HG03066 (cell line): ENCODE data around the gene PTMA.
A peak's percentile ranks its signal among the peaks of the same experiment; 100 is the strongest.
"Not testable (repeated sequence)": the region's sequence is repeated elsewhere in the genome, so short reads cannot be mapped to it uniquely, and the experiment has no call there.

Experiments
- ATAC-seq: cut with Tn5 transposase; IDR thresholded peaks from one replicate; pipeline ENCODE4 v1.9.1; 2021; ENCODE audit warnings: low read depth; ENCODE audit not compliant: unreplicated experiment

Gene PTMA

DNA sequence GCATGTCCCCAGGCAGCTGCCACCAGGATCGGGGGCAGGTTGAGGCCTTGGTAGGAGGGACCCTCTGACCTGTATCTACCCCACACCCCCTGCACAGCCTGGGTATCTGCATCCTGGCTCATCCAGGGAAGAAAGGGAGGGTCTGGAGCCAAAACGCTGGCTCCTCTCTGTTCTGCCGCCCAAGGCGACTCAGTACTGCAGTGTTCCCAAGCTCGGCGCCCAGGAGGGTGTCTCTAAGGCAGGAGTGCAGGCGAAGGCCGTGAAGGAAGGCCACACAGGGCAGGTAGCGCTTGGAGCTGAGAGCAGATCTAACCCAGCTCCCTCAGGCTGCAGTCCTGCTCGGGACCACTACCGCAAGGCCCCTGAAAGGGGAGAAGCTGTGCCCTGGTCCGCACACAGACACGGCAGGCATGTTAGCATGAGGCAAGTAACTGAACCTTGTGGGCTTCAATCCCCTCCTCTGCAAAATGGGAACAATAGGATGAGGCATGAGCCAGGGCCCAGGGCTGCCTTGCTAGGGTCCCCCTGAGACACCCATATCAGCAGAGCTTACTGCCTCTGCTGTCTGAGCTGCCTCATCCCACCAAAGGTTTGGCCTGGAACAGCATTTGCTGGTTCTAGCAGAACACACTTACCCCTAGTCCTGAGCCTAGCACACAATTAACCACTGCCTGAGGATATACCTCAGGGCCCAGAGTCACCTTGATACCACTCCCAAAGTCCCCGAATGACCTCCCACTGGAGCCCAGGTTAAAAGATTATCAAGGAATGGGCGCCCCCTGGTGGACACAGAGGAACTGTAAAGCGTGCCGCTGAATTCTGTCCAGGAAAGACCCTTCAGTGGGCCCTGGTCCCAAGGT, 6.5 kb downstream of the PTMA start:
- ATAC-seq = peak; percentile 28

DNA sequence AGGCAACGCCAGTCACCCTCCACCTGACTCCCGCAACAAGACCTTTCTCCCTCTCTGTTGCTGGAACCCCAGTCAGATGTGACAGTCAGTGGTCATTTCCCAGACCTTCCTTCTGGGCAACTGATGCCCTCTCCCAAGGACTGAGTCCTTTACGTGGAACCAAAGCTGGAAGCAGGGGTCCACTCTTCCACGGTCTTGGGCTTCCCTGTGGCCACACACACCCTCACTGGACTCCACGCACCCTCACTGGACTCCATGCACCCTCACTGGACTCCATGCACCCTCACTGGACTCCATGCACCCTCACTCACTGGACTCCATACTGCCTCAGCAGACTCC, 7.1 kb downstream of the PTMA start:
- ATAC-seq = no peak

DNA sequence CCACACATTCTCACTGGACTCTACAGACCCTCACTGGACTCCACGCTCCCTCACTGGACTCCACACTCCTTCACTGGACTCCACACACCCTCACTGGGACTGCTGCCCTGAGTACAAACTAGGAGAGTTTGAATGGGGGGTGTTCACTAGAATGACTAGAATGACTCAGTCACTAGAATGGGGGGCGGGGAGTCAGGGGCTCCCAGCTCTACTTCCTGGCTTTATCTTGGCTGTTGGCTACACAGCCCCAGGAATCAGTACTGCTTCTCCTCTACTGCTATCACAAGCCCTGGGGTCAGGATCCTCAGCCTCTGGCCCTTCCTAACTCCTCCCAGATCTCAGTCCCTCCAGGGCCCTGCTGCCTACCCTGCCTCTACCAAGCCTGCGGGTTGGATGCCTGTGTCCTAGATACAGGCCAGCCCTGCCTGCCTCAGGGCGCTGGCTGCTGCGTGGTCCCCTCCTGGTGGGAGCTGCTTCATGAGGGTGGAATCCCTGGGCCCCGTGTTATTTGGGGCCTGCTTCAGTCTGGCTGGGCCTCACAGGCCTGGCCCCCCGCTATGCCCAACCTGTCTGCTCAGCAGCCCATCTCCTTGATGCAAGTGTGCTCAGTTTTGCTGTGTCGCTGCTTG, 7.8 kb downstream of the PTMA start:
- no peak for ATAC-seq

DNA sequence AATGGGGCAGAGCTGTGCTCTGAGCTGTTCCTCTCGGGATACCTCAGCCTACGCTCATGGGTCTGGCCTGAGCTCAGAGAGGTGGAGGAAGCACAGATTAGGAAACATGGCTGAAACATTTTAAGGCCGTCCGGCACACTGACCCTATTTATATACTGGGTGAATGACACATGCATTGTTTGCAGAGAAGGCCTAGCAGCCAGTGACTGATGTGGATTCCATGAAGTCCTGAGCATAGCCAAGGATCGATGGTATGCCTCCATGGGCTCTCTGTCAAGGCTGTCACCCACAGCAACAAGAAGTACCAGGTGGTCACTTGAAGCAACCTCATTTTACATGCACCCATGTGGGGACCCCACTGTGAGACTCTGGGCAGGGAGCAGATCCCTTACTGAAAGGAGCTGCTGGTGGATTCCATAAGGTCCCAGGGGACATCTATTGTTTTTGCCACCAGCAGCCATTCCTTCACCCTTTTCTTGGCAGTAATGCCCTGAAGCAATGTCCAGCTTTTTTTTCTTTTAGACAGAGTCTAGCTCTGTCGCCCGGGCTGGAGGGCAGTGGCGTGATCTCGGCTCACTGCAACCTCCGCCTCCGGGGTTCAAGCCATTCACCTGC, 8.4 kb downstream of the PTMA start:
- no peak for ATAC-seq

DNA sequence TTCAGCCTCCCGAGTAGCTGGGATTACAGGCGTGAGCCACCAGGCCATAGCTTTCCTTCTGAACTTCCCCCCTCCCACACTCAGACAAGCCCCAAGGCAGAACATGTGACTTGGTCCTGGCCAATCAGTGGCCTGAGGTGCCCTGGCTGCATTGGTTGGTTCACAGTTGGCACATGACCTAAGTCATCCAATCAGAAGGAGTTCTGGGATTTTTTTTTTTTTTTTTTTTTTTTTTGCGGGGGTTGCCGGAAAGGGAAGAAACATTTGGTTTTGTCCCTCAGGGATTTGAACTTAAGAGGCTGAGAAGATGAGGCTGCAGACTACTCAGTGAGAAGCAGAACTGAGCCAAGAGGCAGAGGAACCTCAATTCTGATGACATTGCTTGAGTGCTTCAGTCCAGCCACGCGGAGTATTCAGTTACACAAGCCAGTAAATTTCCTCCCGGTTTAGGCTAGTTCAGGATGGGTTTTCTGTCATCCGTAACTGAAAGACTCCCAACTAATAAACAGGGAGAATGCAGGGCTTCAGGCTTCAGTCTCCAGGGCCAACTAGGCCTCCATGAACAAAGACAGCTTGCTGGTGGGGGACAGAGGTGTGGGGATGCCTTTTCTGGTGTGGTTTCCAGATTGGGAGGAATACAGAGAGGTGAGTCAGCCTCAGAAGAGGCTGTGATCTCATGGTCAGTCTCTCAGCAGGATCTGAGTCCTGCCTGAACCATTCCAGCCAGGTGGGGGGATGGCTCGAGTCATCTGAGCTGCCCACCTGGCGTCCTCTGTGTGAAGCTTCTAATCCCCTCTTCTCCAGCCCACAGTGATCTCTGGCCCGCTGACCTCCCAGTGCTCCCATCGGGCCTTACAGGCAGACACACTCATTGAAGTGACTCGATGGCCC, 9.2 kb downstream of the PTMA start:
- no peak for ATAC-seq

GRCh38 chr2:231718799-231719198, 10.5 kb downstream of the PTMA start:
- no peak for ATAC-seq

GRCh38 chr2:231720292-231720986, 12.1 kb downstream of the PTMA start:
- ATAC-seq = no peak

- ATAC-seq = peak; percentile 74
Observed at GRCh38 chr2:231720987-231721966, 13.0 kb downstream of the PTMA start.

DNA sequence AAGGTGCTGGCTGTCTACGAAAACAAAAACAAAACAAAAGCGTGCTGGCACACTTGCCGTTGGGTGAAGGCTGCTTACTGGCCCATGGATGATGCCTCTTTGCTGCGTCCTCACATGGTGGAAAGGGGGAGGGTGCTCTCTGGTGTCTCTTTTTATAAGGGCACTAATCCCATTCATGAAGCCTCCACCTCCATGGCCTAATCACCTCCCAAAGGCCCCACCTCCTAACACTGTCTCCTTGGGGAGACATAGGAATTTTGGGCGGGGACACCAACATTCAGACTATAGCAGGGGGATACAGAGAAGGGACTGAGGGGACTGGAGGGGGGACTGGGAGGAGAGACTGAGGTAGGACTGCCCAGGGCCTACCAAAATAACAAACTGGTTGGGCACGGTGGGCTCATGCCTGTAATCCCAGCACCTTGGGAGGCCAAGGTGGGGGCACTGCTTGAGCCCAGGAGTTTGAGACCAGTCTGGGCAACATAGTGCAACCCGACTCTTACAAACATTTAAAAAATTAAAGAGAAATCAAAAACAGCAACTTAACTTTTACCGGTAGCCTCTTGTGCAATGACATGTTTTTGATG, 14.5 kb downstream of the PTMA start:
- ATAC-seq = no peak

DNA sequence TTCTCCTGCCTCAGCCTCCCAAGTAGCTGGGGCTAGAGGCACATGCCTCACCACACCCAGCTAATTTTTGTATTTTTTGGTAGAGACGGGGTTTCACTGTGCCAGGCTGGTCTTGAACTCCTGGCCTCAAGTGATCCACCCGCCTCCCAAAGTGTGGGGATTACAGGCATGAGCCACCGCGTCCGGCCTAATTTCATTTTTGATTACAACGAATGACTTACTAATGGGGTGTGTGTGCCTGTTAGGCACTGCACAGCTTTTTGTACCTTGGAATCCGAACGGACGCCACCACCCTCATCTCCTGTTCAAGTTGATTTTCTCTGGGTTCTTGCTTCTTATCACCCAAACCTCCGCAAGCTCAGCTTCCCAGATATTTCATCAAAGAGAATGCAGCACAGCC, 17.2 kb downstream of the PTMA start:
- ATAC-seq = no peak

- ATAC-seq = no peak
Observed at GRCh38 chr2:231726276-231726675, 18.0 kb downstream of the PTMA start.

- ATAC-seq = no peak
Observed at GRCh38 chr2:231727621-231728020, 19.3 kb downstream of the PTMA start.

GRCh38 chr2:231732604-231733003, 24.3 kb downstream of the PTMA start:
- no peak for ATAC-seq

GRCh38 chr2:231737761-231738160, 29.4 kb downstream of the PTMA start:
- no peak for ATAC-seq

GRCh38 chr2:231743376-231744116, 35.2 kb downstream of the PTMA start:
- ATAC-seq = no peak

DNA sequence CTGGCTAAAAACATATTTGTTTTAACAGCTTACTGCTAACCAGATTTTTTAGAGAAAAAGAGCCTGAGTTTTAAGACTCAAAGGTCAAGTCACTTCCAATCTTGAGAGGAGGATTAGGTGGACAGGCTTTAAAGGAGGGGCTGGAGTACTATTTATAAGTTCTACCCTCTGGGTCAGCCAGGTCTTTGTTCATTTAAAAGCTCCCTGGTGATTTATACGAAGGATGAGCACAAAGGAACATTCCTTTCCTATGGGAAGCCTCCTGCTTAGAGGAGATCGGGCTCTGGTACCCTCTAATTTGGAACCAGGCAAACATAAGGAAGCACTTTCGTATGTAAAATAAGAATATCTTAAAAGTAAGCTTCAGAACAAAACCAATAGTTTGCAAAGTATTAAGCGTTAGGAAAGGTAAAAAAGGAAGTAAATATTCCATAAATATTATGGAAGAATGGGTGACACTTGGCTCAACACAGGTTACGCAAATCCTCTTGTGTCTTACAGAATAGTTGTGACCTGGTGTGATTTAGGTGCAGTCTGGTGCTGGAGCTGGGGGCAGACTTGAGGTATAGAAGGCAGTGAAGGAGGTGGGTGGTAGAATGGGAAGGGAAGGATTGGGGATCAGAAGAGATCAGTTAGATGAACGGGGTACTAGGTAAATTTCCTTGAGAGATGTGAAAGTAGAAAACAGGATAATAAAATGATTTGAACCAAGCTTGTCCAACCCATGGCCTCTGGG, 37.1 kb downstream of the PTMA start:
- ATAC-seq = no peak

- not testable (repeated sequence) for ATAC-seq
Observed at GRCh38 chr2:231748153-231748896, 40.0 kb downstream of the PTMA start.
